K562 (cell line): ENCODE measurements around the gene SLC3A2. TPM values are rescaled to one million over a fixed set of nuclear protein-coding genes. Genes with fewer than 3 reads are reported as not detected.

Source experiments
- GATA2 ChIP-seq: sonication (generic); formaldehyde crosslinking; IDR thresholded peaks from 2 replicates; pipeline ENCODE4 v1.4.0; 2020; ENCODE audit warnings: mild to moderate bottlenecking, missing genetic modification reagents
- MAZ ChIP-seq, 2 experiments: fragments of 450-650 bp in 1 of 2; sonication (generic) in 1 of 2; formaldehyde crosslinking; IDR thresholded peaks in 1 of 2; conservative IDR thresholded peaks in 1 of 2; 2 replicates each; pipeline versions ENCODE4 v1.4.0 to v1.5.0; 2020; ENCODE audit warnings: mild to moderate bottlenecking in 1 of 2, missing genetic modification reagents in 1 of 2
- NCOR1 ChIP-seq: fragments of 450-650 bp; IDR thresholded peaks from 2 replicates; pipeline ENCODE4 v1.6.1; 2016; ENCODE audit warnings: mild to moderate bottlenecking, moderate library complexity
- NR2C2 ChIP-seq, 2 experiments: fragments of 200-800 bp in 1 of 2; sonication (Bioruptor generic) in 1 of 2; sonication (generic) in 1 of 2; formaldehyde crosslinking in 1 of 2; IDR thresholded peaks; 2 replicates each; pipeline versions ENCODE4 v1.6.1 to v1.8.0; 2016 to 2022; ENCODE audit warnings: mild to moderate bottlenecking in 1 of 2, missing compliant biosample characterization in 1 of 2, missing genetic modification characterization in 1 of 2, missing genetic modification reagents in 1 of 2
- SAP30 ChIP-seq: fragments of 200-600 bp; sonication (generic); IDR thresholded peaks from 2 replicates; pipeline ENCODE4 v1.6.1; 2012; ENCODE audit warnings: borderline replicate concordance, low read depth, mild to moderate bottlenecking, moderate library complexity, low read length, control low read depth, inconsistent platforms; ENCODE audit not compliant: insufficient read depth, poor library complexity, severe bottlenecking
- ZBED1 ChIP-seq: IDR thresholded peaks from 2 replicates; pipeline ENCODE4 v1.6.1; 2014
- ZNF668 ChIP-seq: fragments of 250-450 bp; sonication (Bioruptor Pico); IDR thresholded peaks from 2 replicates; pipeline ENCODE4 v1.8.0; 2022; ENCODE audit warnings: mild to moderate bottlenecking, inconsistent platforms
- polyA plus RNA-seq, 8 experiments: library from polyadenylated mRNA; depleted of rRNA in 4 of 8; stranded (reverse) in 5 of 8; unstranded in 3 of 8; fragments of >200 nt; fragmentation: Nextera tagmentation in 2 of 8; fragmentation: Illumina TruSeq in 1 of 8; extraction: Ambion mirVana in 2 of 8; extraction: Trizol in 1 of 8; gene quantifications; 2 replicates each; pipeline versions ENCODE4 v1.2.1 to v1.2.3, GENCODE V29; 2011 to 2014; ENCODE audit warnings: inconsistent platforms in 1 of 8, missing spikeins in 1 of 8
- total RNA-seq, 7 experiments: library from RNA; depleted of rRNA in 6 of 7; stranded (reverse); fragments of >200 nt in 6 of 7; fragmentation: Illumina TruSeq in 2 of 7; extraction: Trizol in 2 of 7; gene quantifications; 2 replicates each; pipeline versions ENCODE4 v1.2.1 to v1.2.3, GENCODE V29; 2011 to 2021; ENCODE audit warnings: low replicate concordance in 1 of 7
- TF ChIP-seq, protein P1 (sequence below): fragments of 250-450 bp; sonication (Bioruptor Pico); IDR thresholded peaks from 2 replicates; pipeline ENCODE4 v1.4.0; 2020; ENCODE audit warnings: mild to moderate bottlenecking

SLC3A2 gene
- total and polyA plus RNA-seq, 9 of the 15 experiments (the other 6 are each of a cell fraction or from before 2014, with no cell fraction given), result 20.0 to 296 (median 214) TPM

DNA sequence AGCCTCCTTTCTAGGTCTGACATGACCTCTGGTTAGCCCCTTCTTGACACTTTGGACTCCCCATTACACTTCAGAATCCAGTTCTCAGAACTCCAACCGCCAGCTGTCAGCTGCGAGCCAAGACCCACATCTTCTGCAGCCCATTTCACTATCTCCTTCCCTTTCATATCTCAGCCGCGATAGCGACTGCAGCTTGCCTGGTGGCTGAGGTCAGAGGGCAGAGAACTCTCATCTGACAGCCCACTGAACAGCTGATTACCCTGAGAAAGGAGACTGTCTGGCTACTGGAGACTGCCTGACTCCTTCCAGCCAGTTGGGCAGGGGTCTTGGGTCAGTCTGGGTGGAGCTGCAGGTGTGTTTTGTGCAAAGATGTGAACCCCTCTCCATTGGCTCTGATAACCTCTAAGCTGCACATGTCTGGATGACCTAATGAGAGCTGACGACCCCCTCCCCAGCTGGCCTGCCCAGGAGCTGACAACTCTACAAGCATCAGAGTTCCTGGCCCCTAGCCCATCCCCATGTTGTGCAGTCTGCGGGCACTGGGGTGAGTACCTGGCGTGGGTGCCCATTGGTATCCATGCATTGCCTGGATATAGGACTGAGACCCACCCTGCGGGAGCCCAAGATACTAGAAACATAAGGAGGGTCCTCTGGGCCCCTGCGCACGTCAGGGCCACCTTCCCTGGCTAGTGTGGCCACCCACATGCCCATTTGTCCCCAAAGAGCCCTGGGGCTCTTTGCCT, 39.4 kb downstream of the SLC3A2 start (continued):
- TF ChIP-seq, protein P1, sequence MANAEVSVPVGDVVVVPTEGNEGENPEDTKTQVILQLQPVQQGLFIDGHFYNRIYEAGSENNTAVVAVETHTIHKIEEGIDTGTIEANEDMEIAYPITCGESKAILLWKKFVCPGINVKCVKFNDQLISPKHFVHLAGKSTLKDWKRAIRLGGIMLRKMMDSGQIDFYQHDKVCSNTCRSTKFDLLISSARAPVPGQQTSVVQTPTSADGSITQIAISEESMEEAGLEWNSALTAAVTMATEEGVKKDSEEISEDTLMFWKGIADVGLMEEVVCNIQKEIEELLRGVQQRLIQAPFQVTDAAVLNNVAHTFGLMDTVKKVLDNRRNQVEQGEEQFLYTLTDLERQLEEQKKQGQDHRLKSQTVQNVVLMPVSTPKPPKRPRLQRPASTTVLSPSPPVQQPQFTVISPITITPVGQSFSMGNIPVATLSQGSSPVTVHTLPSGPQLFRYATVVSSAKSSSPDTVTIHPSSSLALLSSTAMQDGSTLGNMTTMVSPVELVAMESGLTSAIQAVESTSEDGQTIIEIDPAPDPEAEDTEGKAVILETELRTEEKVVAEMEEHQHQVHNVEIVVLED, result peak; percentile 29; the same call in 1 of the 2 replicates
- TF ChIP-seq NR2C2 (CRISPR knock-in tag; IDR thresholded peaks at IDR 0.05) (no peak; the same call in 1 of the 2 replicates), NR2C2 (tag; IDR thresholded peaks at IDR 0.05) (peak; percentile 91), ZBED1 (no peak), MAZ (CRISPR knock-in tag; conservative IDR thresholded peaks at IDR 0.05 in 1 of 2, IDR thresholded peaks at IDR 0.05 in 1 of 2) (no peak), SAP30 (peak; percentile 55), NCOR1 (peak; percentile 39; the same call in 1 of the 2 replicates), GATA2 (CRISPR knock-in tag) (peak; percentile 18; the same call in 1 of the 2 replicates), ZNF668 (CRISPR knock-in tag) (no peak)
